SU-DHL-6 (cell line): ENCODE data around the gene SCD5.

ENCODE experiments used
- EZH2phosphoT487 ChIP-seq: fragments of 200-600 bp; sonication (generic), shearing (Covaris generic); conservative IDR thresholded peaks from 2 replicates; pipeline ENCODE4 v1.6.1; 2018; ENCODE audit warnings: mild to moderate bottlenecking, antibody characterized with exemption, low read length, moderate library complexity, mixed read lengths
- TF ChIP-seq, protein P1 (sequence below): fragments of 200-600 bp; sonication (generic); IDR thresholded peaks from one replicate; pipeline ENCODE4 v1.5.1; 2017; ENCODE audit warnings: antibody characterized with exemption, mild to moderate bottlenecking, low read length, moderate library complexity; ENCODE audit not compliant: insufficient read depth, poor library complexity, severe bottlenecking

DNA sequence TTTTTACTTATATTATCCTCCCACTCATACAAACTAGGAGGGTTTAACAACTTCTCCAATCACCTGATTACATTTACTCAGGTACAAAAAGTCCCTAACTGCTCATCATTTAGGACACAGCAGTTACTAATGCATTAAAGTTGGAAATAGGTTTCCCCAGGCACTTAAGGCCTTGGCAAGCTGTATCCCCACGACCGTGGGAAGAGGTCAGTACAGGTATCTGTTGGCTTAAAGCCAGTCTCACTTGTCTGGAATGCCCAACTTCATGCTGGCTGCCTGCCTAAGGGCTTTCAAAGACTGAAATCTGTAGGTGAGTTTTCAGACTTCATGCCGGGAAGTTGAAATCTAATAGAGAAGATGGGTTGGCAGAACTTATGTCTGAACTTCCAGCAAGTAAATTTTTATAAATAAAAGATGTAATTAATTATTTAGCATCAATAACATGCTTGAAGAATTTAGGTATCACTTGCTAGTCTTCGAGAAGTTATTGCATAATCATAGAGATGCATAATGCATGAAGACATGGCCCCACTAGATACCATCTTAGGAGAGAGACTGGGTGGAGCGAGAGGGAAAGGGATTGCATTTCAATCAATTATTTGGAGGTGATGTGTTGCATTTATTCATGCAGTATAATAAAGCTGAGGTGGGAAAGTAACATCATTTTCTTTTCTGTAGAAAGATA, 54.2 kb downstream of the SCD5 start:
- TF ChIP-seq, protein P1, sequence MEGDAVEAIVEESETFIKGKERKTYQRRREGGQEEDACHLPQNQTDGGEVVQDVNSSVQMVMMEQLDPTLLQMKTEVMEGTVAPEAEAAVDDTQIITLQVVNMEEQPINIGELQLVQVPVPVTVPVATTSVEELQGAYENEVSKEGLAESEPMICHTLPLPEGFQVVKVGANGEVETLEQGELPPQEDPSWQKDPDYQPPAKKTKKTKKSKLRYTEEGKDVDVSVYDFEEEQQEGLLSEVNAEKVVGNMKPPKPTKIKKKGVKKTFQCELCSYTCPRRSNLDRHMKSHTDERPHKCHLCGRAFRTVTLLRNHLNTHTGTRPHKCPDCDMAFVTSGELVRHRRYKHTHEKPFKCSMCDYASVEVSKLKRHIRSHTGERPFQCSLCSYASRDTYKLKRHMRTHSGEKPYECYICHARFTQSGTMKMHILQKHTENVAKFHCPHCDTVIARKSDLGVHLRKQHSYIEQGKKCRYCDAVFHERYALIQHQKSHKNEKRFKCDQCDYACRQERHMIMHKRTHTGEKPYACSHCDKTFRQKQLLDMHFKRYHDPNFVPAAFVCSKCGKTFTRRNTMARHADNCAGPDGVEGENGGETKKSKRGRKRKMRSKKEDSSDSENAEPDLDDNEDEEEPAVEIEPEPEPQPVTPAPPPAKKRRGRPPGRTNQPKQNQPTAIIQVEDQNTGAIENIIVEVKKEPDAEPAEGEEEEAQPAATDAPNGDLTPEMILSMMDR = no peak
- TF ChIP-seq EZH2phosphoT487 = no peak
